Ammon's horn (tissue), 1 donor: ENCODE results near the gene DUSP14.
"Not testable (repeated sequence)": the region's sequence is repeated elsewhere in the genome, so short reads cannot be mapped to it uniquely, and the experiment has no call there.

Experiments
- DNase-seq: peaks from one replicate; pipeline ENCODE4 v3.0.0-alpha.2; 2016; ENCODE audit warnings: low spot score

The DUSP14 gene

GRCh38 chr17:37483311-37484039 is 6.2 kb upstream of the DUSP14 start:
- DNase-seq: peak; percentile 54

DNA sequence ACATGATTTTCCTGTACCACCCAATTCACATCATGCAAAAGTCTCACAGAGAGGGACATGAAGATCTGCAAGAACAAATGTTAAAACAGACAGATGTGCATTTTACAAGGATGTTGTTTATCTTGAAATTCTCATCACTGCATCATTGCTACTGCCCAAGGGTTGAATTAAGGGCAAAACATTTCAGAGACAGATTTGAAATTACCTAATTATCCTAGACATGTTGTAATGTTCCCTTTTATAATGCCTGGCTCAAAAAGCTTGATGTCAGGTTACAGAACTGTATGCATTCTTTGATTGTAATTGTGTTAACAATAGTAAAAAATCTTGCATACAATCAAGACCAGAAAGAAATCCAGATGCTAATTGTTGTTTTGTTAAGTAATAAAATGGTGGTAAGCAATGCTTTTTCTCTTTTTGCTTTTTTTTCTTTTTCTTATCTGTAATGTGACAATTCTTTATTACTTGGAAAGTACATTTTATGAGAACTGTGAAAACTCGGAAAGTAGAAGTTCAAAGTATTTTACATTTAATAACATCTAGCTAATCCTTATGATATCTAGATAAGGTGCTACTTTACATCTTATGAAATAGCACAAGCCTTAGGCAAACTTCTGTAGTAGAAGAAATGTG is 3.6 kb upstream of the DUSP14 start:
- no peak for DNase-seq

GRCh38 chr17:37488009-37488604 is 1.6 kb upstream of the DUSP14 start:
- DNase-seq: peak; percentile 58

DNA sequence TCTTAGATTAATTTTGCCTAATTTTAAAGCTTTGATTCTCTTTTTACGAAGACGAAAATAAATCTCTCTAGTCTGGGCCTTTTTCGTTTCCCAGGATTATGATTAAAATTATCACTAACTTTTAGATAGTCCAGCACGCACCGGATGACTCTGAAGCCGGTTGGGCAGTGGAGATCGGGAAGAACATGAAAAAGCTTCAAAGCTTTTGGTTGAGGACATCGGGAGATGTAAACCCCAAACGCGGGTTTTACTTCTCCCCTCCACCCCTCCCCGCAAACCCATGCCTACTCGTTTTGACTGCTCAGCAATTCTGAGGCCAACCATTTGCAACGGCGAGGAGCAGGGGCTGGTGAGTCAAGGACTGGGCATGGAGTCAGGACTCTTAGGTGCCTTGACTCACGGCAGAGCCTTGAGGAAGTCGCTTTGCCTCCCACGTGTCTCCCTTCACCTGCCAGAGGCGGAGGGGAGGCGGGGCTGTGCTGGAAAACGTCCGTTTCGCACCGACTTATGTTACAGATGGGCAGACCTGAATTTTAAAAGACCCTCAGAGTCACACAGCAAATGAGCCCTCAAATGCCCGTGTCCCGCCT is 989 bp upstream of the DUSP14 start:
- peak; percentile 54 for DNase-seq

GRCh38 chr17:37490022-37490587 is 414 bp downstream of the DUSP14 start:
- DNase-seq: peak; percentile 50

GRCh38 chr17:37490638-37491614 is 1.2 kb downstream of the DUSP14 start:
- DNase-seq: peak; percentile 54

GRCh38 chr17:37492167-37492566 is 2.5 kb downstream of the DUSP14 start:
- no peak for DNase-seq

- no peak for DNase-seq
Observed at GRCh38 chr17:37493249-37494027, 3.7 kb downstream of the DUSP14 start.

- no peak for DNase-seq
Observed at GRCh38 chr17:37494401-37494831, 4.7 kb downstream of the DUSP14 start.

DNA sequence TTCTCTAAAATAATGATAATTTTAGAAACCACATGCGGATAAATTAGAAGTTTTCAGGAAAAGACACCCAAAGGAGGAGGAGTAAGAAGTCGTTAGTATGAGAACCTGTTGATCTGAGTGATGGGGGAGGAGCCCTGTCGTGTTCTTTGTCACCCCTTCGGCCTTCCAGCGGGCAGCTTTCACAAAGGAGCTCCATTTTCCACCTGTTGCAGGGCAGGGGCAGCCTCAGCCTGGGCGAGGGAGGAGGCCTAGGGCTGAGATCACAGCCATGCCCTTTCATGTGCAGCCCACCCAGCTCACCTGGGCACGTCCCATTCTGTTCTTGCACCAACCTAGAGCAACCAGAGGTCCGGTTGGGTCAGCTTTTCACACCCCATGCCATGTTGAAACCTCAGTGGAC is 5.3 kb downstream of the DUSP14 start:
- DNase-seq: no peak

- DNase-seq: no peak
Observed at GRCh38 chr17:37500378-37500777, 10.7 kb downstream of the DUSP14 start.

GRCh38 chr17:37502009-37502936 is 12.6 kb downstream of the DUSP14 start:
- DNase-seq: no peak

- no peak for DNase-seq
Observed at GRCh38 chr17:37503148-37503547, 13.5 kb downstream of the DUSP14 start.

GRCh38 chr17:37505333-37505732 is 15.6 kb downstream of the DUSP14 start:
- DNase-seq: no peak

GRCh38 chr17:37506678-37507077 is 17.0 kb downstream of the DUSP14 start:
- DNase-seq: peak; percentile 28

- peak; percentile 46 for DNase-seq
Observed at GRCh38 chr17:37507111-37507510, 17.4 kb downstream of the DUSP14 start.

DNA sequence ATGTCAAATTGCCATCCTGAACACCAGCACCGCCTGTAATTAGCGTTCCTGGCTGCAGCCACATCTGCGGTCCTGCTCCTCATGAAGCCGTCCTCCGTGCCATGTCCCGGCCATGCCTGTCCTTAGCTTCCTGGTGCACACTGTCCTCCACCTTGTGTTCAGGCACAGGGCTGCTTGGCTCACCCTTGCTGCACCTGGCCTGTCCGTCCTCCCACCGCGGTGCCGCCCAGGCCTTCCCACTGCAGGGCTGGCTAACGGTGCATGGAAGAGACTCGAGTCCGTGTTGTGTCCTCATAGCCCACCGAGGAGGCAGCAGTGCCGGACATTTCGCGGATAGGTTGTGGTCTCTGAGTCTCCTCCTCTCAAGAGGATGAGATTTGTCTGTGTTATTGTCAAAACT is 20.4 kb downstream of the DUSP14 start:
- no peak for DNase-seq

DNA sequence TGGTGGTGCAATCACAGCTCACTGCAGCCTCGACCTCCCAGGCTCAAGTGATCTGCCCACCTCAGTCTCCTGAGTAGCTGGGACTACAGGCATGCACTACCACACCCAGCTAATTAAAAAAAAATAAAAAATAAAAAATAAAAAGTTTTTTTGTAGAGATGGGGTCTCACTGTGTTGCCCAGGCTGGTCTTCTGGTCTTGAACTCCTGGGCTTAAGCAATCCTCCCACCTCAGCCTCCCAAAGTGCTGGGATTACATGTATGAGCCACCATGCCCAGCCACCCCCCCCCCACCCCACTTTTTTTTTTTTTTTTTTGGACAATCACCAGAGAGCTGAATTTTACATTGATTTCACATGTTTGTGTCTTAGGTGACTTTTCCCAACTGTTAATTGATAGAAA is 22.0 kb downstream of the DUSP14 start:
- not testable (repeated sequence) for DNase-seq

DNA sequence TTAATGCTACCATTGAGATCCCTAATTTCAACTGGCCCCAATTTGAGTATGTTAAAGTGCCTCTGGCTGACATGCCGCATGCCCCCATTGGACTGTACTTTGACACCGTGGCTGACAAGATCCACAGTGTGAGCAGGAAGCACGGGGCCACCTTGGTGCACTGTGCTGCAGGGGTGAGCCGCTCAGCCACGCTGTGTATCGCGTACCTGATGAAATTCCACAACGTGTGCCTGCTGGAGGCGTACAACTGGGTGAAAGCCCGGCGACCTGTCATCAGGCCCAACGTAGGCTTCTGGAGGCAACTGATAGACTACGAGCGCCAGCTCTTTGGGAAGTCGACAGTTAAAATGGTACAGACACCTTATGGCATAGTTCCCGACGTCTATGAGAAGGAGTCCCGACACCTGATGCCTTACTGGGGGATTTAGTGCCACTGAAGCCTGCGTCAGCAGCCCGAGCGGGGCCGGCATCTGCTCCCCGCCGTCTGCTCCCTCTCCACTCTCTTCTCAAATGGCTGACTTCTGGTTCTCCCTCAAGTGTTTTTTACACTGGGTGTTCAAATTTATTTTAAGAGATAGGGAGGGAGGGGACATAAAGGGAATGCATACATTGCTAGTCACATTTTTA is 22.9 kb downstream of the DUSP14 start:
- DNase-seq: no peak
